ENCODE measurements around the gene PRIM2.
"Not testable (repeated sequence)": the region's sequence is repeated elsewhere in the genome, so short reads cannot be mapped to it uniquely, and the experiment has no call there.

PRIM2 gene

GRCh38 chr6:57449496-57450066 is 132.2 kb downstream of the PRIM2 start:
- not testable (repeated sequence) for DNase-seq

DNA sequence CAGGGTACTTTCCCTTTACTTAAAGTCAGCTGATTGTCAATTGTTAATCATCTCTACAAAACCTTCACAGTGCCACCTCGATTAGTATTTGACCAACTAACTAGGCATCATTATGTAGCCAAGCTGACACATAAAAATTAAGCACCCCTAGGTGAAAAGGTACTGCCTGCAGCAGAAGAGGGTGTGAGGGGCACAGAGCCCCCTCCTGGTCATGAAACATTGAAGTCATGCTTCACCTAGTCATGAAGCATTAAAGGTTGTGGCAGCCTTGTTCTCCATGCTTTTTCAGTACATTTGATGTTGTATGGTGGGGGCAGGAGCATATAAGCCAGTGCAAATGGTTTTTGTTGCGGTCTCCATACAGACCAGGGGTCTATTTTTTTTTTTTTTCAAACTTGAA is 142.4 kb downstream of the PRIM2 start:
- DNase-seq = not testable (repeated sequence)

DNA sequence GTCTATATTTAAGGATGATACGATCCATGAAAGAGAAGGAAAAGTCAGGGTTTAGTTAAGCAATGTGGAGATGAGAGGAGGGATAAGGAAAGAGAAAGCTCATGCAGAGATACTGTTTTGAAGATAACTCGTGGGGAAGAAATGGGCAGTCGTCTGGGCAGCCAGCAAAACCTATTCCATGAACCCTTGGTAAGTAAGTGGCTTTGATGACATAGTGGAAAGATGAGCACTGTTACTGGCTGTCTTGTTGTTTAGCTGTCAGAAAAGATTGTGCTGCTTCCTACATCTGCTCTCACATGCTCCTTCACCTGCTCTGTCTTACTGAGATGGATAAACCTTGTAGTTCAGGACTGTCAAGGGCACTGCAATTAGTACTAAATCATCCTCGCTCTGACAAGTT is 143.6 kb downstream of the PRIM2 start:
- not testable (repeated sequence) for DNase-seq

DNA sequence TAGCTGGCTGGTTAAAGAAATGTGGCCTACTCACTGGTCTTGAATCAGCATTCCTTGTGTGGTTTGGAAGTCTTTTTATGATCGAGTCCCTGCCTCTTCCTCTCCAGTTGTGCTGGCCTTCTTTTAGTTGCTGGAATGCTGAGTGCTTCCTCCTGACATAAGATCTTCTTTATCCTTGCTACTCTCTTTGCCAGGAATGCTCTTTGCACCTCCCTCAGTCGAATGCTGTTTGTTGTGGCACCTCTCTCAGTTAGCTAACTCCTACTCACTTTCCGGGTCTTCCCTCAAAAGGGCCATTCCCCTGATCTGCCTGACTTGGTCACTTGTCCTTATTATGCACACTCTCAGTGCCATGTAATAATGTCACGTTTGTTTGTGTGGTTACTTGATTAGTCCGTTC is 146.4 kb downstream of the PRIM2 start:
- DNase-seq = not testable (repeated sequence)

GRCh38 chr6:57465968-57466367 is 148.5 kb downstream of the PRIM2 start:
- DNase-seq = not testable (repeated sequence)

DNA sequence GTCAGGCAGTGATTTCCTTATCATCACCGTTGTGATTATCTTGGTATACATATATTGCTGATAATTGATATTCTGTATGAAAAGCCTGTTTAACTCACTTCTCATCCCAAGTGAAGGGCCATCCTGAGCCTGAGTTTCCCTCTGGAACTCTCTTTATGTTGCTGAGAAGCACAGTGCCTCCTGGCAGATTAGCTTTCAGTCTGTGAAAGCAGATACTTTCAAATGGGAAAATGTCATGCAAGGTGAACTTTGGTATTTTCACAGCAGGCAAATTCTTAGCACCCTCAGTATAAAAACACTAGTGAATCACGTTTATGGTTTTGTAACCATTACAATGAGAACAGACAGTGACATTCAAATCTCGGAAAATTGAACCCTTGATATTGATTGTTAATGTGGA is 151.6 kb downstream of the PRIM2 start:
- no peak for DNase-seq

DNA sequence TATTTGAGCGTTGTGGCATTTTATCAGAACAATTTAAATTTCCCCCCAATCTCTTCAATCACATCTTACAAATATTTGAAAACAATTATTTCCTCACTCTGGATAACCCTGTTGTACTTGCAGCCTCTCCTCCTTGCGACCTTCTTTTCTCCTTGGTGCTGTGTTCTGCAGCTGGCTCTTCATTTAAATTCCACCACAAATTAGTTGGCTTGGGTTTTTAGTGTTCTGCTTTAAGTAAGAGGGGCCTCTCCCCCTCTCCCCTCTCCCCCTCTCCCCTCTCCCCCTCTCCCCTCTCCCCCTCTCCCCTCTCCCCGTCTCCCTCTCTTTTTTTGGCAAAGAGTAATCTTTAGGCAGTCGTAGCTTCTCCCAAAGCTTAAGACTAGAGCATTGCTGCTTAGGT is 152.7 kb downstream of the PRIM2 start:
- not testable (repeated sequence) for DNase-seq

GRCh38 chr6:57471314-57471864 is 154.0 kb downstream of the PRIM2 start:
- not testable (repeated sequence) for DNase-seq

DNA sequence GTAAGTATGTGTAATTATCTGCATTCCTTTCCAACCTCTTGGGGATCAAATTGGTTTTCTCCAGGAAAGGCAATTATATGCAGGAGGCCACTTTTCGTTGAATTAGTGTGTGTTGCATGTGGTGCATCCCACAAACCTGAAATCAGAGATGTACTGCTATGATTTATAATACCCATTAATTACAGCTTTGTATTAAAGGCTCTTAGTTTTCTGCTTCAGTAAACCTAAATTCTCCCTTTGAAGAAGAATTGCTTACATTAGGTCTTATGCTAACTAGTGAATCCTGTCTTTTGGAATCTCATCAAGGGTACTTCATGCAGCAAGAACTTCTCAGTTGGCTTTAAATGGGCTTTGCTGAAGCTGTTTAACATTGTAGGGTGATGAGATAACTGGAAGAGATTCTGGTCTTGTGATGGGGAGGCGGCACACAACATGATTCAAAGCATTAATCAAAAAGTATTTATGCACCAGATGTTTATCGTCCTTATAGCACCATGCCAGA is 155.5 kb downstream of the PRIM2 start:
- DNase-seq = not testable (repeated sequence)

GRCh38 chr6:57474862-57475475 is 157.5 kb downstream of the PRIM2 start:
- DNase-seq = not testable (repeated sequence)

DNA sequence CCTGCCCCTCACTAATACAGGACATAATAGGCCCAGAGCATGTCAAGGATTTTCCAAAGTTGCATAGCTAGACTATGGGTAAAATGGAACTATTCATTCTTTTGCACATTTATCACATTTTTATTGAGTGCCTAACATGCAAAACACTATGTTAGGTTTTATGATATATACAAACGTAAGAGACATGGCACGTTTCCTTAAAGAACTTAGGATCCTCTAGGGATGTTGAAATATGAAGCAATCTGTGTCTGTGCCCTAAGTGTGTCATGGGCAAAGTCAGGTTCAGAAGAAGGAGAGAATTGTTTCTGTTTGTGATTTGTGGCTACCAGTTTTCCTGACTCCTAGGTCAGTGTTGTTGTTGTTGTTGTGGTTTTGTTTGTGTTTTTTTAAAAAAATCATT is 158.2 kb downstream of the PRIM2 start:
- not testable (repeated sequence) for DNase-seq

DNA sequence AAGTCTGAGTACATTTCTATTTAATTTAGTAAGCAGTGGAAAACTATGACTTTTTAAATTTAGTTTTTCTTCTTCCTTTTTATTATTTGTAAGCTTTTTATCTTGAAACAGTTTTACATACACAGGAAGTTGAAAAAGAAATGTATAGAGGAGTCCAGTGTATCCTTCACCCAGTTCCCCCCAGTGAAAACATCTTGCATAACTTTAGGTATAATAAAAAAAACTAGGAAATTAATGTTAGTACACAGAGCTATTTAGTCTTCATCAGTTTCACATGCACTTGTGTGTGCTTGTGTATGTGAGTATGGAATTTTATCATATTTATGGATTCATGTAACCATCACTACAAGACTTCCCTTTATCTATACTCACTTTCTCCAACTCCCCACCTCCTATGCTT is 162.8 kb downstream of the PRIM2 start:
- DNase-seq = not testable (repeated sequence)

DNA sequence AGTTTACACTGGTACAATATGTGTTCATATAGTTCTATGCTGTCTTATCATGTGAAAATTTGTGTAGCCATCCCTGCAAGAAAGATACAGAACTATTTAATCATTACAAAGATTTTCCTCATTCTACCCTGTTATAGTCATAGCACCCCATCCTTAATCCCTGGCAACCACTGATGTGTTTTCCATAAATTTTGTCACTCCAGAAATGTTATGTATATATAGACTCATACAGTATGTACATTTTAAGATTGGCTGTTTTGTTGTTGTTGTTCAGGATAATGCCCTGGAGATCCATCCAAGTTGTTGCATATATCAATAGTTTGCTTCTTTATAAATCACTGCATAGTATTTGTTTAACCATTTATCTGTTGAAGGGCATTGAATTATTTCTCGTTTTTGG is 163.7 kb downstream of the PRIM2 start:
- not testable (repeated sequence) for DNase-seq

- DNase-seq = not testable (repeated sequence)
These were observed 165.0 kb downstream of the PRIM2 start for GRCh38 chr6:57482471-57482870.

DNA sequence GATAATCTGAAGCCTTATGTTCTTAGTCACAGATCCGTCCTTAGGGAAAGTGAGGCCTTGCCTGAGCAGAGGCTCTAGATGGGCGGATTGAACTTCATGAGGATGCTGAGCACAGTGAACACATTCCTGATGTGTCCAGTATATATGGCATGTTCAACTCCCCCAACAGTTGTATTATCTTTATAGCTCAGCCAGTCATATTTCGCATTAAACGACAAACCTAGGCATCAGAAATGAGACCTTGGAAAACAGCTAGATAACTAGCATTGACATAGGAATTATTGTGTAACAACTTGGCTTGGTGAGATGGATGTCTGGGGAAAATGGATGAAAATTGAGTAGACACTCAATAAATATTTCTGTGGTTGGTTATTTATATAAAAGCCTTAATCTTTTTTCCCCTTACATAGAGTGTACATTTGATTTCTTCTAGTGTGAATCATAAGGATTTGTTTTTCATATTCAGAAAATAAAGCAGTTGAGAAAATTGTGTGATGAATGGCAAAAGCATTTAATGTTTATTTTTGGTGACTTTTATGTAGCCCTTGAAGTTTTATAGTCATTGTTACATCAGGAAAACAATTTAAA is 169.2 kb downstream of the PRIM2 start:
- not testable (repeated sequence) for DNase-seq

- not testable (repeated sequence) for DNase-seq
These were observed 171.1 kb downstream of the PRIM2 start for GRCh38 chr6:57488551-57488950.

GRCh38 chr6:57489887-57490286 is 172.5 kb downstream of the PRIM2 start:
- DNase-seq = not testable (repeated sequence)

GRCh38 chr6:57491795-57492194 is 174.4 kb downstream of the PRIM2 start:
- not testable (repeated sequence) for DNase-seq

DNA sequence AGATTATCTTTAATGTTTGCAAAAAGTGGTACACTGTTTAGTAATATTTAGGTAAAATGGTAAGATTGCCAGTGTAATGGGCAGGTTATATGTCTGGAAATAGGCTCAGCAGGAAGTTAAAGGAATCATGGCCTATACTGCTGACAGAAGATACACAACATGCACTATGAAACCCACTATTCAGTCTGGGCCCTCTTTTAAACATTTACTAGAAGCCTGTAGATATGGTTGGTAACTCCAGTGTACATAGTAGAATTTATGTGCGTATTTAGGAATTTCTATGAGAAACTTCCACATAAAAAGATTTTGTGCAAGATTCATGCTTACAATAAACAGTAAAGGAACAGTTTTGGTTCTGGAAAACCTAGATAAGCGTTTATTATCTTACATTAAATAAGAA is 178.8 kb downstream of the PRIM2 start:
- DNase-seq = not testable (repeated sequence)

GRCh38 chr6:57500368-57501021 is 183.1 kb downstream of the PRIM2 start:
- not testable (repeated sequence) for DNase-seq

GRCh38 chr6:57502387-57502786 is 185.0 kb downstream of the PRIM2 start:
- not testable (repeated sequence) for DNase-seq

- not testable (repeated sequence) for DNase-seq
These were observed 187.8 kb downstream of the PRIM2 start for GRCh38 chr6:57505251-57505650.

DNA sequence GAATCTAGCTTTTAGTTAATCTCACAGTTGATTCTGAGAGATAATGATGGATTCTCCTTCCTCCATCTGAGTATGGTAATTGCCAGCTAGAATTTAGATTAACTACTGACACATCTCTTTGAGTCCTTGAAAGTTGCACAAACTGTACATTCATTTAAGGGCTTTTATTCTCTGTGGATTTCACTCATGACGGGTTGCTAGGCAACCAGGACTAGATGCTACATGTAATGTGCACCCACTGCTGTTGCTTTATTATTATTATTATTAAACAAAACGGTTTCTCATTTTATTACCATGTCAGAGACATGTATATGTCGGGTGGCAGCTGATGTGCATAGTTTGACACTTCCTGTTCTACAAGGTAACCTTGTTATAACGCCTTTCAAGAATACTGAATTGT is 193.0 kb downstream of the PRIM2 start:
- not testable (repeated sequence) for DNase-seq

Data from CD4-positive, alpha-beta T cell treated with Interleukin-10 for 1 hour (primary cell).